ENCODE results near the gene GPR137.
"Not testable (repeated sequence)": the region's sequence is repeated elsewhere in the genome, so short reads cannot be mapped to it uniquely, and the experiment has no call there.

Gene GPR137

GRCh38 chr11:64322925-64323260 is 37.2 kb downstream of the GPR137 start:
- no peak for DNase-seq

GRCh38 chr11:64323373-64323772 is 37.7 kb downstream of the GPR137 start:
- DNase-seq, result no peak

GRCh38 chr11:64323984-64324383 is 38.3 kb downstream of the GPR137 start:
- DNase-seq, result not testable (repeated sequence)

GRCh38 chr11:64324692-64325469 is 39.2 kb downstream of the GPR137 start:
- no peak for DNase-seq

- DNase-seq, result no peak
Observed at GRCh38 chr11:64327375-64327774, 41.7 kb downstream of the GPR137 start.

GRCh38 chr11:64327993-64328392 is 42.3 kb downstream of the GPR137 start:
- DNase-seq, result no peak

GRCh38 chr11:64330888-64331287 is 45.2 kb downstream of the GPR137 start:
- no peak for DNase-seq

- peak; percentile 73 to 84 for DNase-seq
Observed at GRCh38 chr11:64331569-64332371, 46.1 kb downstream of the GPR137 start.

- no peak for DNase-seq
Observed at GRCh38 chr11:64333556-64333955, 47.9 kb downstream of the GPR137 start.

- DNase-seq, result peak in 1 of 2 donors; percentile 74
Observed at GRCh38 chr11:64334764-64335735, 49.4 kb downstream of the GPR137 start.

GRCh38 chr11:64337538-64338249 is 52.0 kb downstream of the GPR137 start:
- no peak for DNase-seq

- no peak for DNase-seq
Observed at GRCh38 chr11:64338716-64339115, 53.1 kb downstream of the GPR137 start.

All from CD4-positive, alpha-beta T cell treated with Interleukin-4 for 1 hour (primary cell).